Activated CD8-positive, alpha-beta T cell treated with anti-CD3 and anti-CD28 coated beads for 36 hours (primary cell): ENCODE data around the gene AMIGO3. TPM values are rescaled to one million over a fixed set of nuclear protein-coding genes. Genes with fewer than 3 reads are reported as not detected.

Source experiments
- ATAC-seq: fragments of 200-7000 bp; cut with Tn5 transposase; one replicate; pipeline ENCODE4 v1.10.0; 2021; ENCODE audit warnings: mild to moderate bottlenecking, moderate library complexity
- CTCF ChIA-PET: fragments of 350-600 bp; sonication (Branson Sonifier 250); formaldehyde crosslinking; loops from one replicate; lab custom pipeline; 2021; ENCODE audit warnings: antibody characterized with exemption; lab: Charles Lee
- POLR2A ChIA-PET: fragments of 350-600 bp; sonication (Branson Sonifier 250); formaldehyde crosslinking; loops from one replicate; lab custom pipeline; 2021; ENCODE audit warnings: antibody characterized with exemption; lab: Charles Lee
- DNase-seq: peaks from one replicate; pipeline ENCODE4 v3.0.0-alpha.2; 2020
- H3K27ac Mint-ChIP-seq: one replicate; pipeline ENCODE4 v1.8.0; 2021; ENCODE audit warnings: mild to moderate bottlenecking, mixed read lengths
- H3K27me3 Mint-ChIP-seq: one replicate; pipeline ENCODE4 v1.8.0; 2021; ENCODE audit warnings: mixed read lengths
- H3K36me3 Mint-ChIP-seq: one replicate; pipeline ENCODE4 v1.8.0; 2021; ENCODE audit warnings: low read depth, mixed read lengths
- H3K4me1 Mint-ChIP-seq: one replicate; pipeline ENCODE4 v1.8.0; 2021; ENCODE audit warnings: low read depth, mixed read lengths
- H3K4me3 Mint-ChIP-seq: one replicate; pipeline ENCODE4 v1.8.0; 2021; ENCODE audit warnings: mild to moderate bottlenecking, moderate library complexity, mixed read lengths
- H3K9me3 Mint-ChIP-seq: one replicate; pipeline ENCODE4 v1.8.0; 2021; ENCODE audit warnings: mixed read lengths
- CTCF ChIP-seq: fragments of 200-600 bp; IDR thresholded peaks from one replicate; pipeline ENCODE4 v1.8.0; 2022; ENCODE audit warnings: antibody characterized with exemption, mild to moderate bottlenecking
- intact Hi-C: fragments of 100-400 bp; cut with micrococcal nuclease; formaldehyde crosslinking; loops from one replicate; pipeline ENCODE4 v1.10.0; 2022
- total RNA-seq, 2 experiments: library from RNA; stranded (reverse); gene quantifications; one replicate each; pipeline ENCODE4 v1.2.3, GENCODE V29; 2021

The AMIGO3 gene
- total RNA-seq, 2 experiments from 2014 or later: 0.23 TPM; not detected in 1

GRCh38 chr3:49703956-49704355, 15.5 kb downstream of the AMIGO3 start:
- H3K4me3 Mint-ChIP-seq: no peak overlapping the region
- no peaks in the 10 kb centered on the region for H3K9me3 Mint-ChIP-seq
- H3K27ac Mint-ChIP-seq: peak overlapping the region; percentile 11
- ChIA-PET CTCF (interaction anchor here (1.0 to 3.5 kb wide), 6 partner anchors 15 to 164 kb away, joined by 3 to 17 read pairs (median 4); partner anchors contain the start of gene AMIGO3), POLR2A (interaction anchor here (1.0 to 5.6 kb wide), 2 partner anchors 16 to 17 kb away, joined by 4 to 40 read pairs; partner anchors contain the start of genes AMIGO3 and GMPPB)
- H3K27me3 Mint-ChIP-seq: no peaks in the 10 kb centered on the region
- TF ChIP-seq CTCF: no peak
- peaks cover 1% of the 10 kb centered on the region for H3K36me3 Mint-ChIP-seq
- ATAC-seq (no peak), DNase-seq (no peak)
- no peaks in the 10 kb centered on the region for H3K4me1 Mint-ChIP-seq
- intact Hi-C loops: no loop called here

- DNase-seq (peak; percentile 74), ATAC-seq (peak; percentile 99)
- intact Hi-C loops: no loop called here
- H3K36me3 Mint-ChIP-seq: peaks cover 1% of the 10 kb centered on the region
- ChIA-PET POLR2A (interaction anchor here (1.0 to 5.6 kb wide), 2 partner anchors 15 to 18 kb away, joined by 4 to 40 read pairs; partner anchors contain the start of genes AMIGO3 and GMPPB), CTCF (interaction anchor here (1.3 to 3.5 kb wide), 6 partner anchors 16 to 163 kb away, joined by 3 to 17 read pairs (median 4); partner anchors contain the start of gene AMIGO3)
- TF ChIP-seq CTCF: peak; percentile 80
- no peak overlapping the region for H3K4me3 Mint-ChIP-seq
- H3K4me1 Mint-ChIP-seq: no peaks in the 10 kb centered on the region
- H3K27me3 Mint-ChIP-seq: no peaks in the 10 kb centered on the region
- H3K27ac Mint-ChIP-seq: peak overlapping the region; percentile 11
- no peaks in the 10 kb centered on the region for H3K9me3 Mint-ChIP-seq
Measured at GRCh38 chr3:49703443-49703927, 16.0 kb downstream of the AMIGO3 start.

GRCh38 chr3:49702672-49703071, 16.8 kb downstream of the AMIGO3 start:
- no peak for TF ChIP-seq CTCF
- ATAC-seq: no peak
- ChIA-PET CTCF (interaction anchor here (0.6 to 3.5 kb wide), 7 partner anchors 16 to 136 kb away, joined by 3 to 17 read pairs (median 4); partner anchors contain the start of gene AMIGO3), POLR2A (interaction anchor here (5.6 kb wide), 1 partner anchor 19 kb away, joined by 40 read pairs; the partner anchor contains the start of genes AMIGO3 and GMPPB)
- no peaks in the 10 kb centered on the region for H3K27me3 Mint-ChIP-seq
- no peak for DNase-seq
- H3K9me3 Mint-ChIP-seq: no peaks in the 10 kb centered on the region
- no peak overlapping the region for H3K4me3 Mint-ChIP-seq
- intact Hi-C loops: no loop called here
- H3K36me3 Mint-ChIP-seq: peaks cover 1% of the 10 kb centered on the region
- no peaks in the 10 kb centered on the region for H3K4me1 Mint-ChIP-seq
- H3K27ac Mint-ChIP-seq: no peak overlapping the region

- ATAC-seq: no peak
- H3K27me3 Mint-ChIP-seq: no peaks in the 10 kb centered on the region
- intact Hi-C loops: no loop called here
- peak; percentile 35 for TF ChIP-seq CTCF
- no peak overlapping the region for H3K27ac Mint-ChIP-seq
- POLR2A ChIA-PET: interaction anchor here (5.6 kb wide), 1 partner anchor 20 kb away, joined by 40 read pairs; the partner anchor contains the start of genes AMIGO3 and GMPPB
- peaks cover 1% of the 10 kb centered on the region for H3K36me3 Mint-ChIP-seq
- H3K4me3 Mint-ChIP-seq: no peak overlapping the region
- CTCF ChIA-PET: interaction anchor here (0.6 to 3.5 kb wide), 10 partner anchors 18 to 162 kb away, joined by 3 to 17 read pairs (median 4); partner anchors contain the start of genes AMIGO3, GMPPB and INKA1
- no peaks in the 10 kb centered on the region for H3K9me3 Mint-ChIP-seq
- no peaks in the 10 kb centered on the region for H3K4me1 Mint-ChIP-seq
- DNase-seq: peak; percentile 40
Measured at GRCh38 chr3:49701388-49702077, 18.0 kb downstream of the AMIGO3 start.
